HG02623 (cell line): ENCODE results near the gene LRRC9.

Experiments used
- ATAC-seq: cut with Tn5 transposase; IDR thresholded peaks from one replicate; pipeline ENCODE4 v1.9.1; 2021; ENCODE audit warnings: moderate library complexity; ENCODE audit not compliant: unreplicated experiment

The LRRC9 gene

GRCh38 chr14:60106339-60106738 lies 186.4 kb downstream of the LRRC9 start:
- ATAC-seq: no peak

- ATAC-seq: no peak
Observed at GRCh38 chr14:60107477-60107876, 187.5 kb downstream of the LRRC9 start.

- ATAC-seq: no peak
Observed at GRCh38 chr14:60111732-60112131, 191.8 kb downstream of the LRRC9 start.
